Uterus (tissue), 4 donors: ENCODE data around the gene TMEM185B. TPM values are rescaled to one million over a fixed set of nuclear protein-coding genes. Genes with fewer than 3 reads are reported as not detected.
A peak's percentile ranks its signal among the peaks of the same experiment; 100 is the strongest.

Source experiments
- DNase-seq, 2 donors: peaks; one replicate each; pipeline ENCODE4 v3.0.0-alpha.2; 2019 to 2020
- H3K27ac ChIP-seq, 2 donors: fragments of 200-600 bp; sonication (generic); 1 replicate in 1 of 2; 2 replicates in 1 of 2; pipeline ENCODE4 v1.5.1; 2016 to 2018
- H3K27me3 ChIP-seq, 2 donors: fragments of 200-600 bp; sonication (generic); one replicate each; pipeline ENCODE4 v1.5.1; 2018 to 2019; ENCODE audit warnings: control low read depth in 1 of 2
- H3K36me3 ChIP-seq, 2 donors: fragments of 200-600 bp; sonication (generic); one replicate each; pipeline ENCODE4 v1.5.1; 2019; ENCODE audit warnings: control low read depth in 1 of 2
- H3K4me1 ChIP-seq, 2 donors: fragments of 200-600 bp; sonication (generic); one replicate each; pipeline ENCODE4 v1.5.1; 2018 to 2019; ENCODE audit warnings: control low read depth in 1 of 2
- H3K4me3 ChIP-seq, 2 donors: fragments of 200-600 bp; sonication (generic); 1 replicate in 1 of 2; 2 replicates in 1 of 2; pipeline ENCODE4 v1.5.1; 2018 to 2019; ENCODE audit warnings: mild to moderate bottlenecking in 1 of 2
- H3K9me3 ChIP-seq, 2 donors: fragments of 200-600 bp; sonication (generic); one replicate each; pipeline ENCODE4 v1.5.1; 2019; ENCODE audit warnings: control low read depth in 1 of 2
- CTCF ChIP-seq, 4 experiments: fragments of 200-600 bp in 2 of 4; fragments of 450-650 bp in 2 of 4; sonication (generic) in 2 of 4; IDR thresholded peaks; one replicate each; pipeline ENCODE4 v1.5.1; 2016 to 2019; ENCODE audit warnings: antibody characterized with exemption in 4 of 4, mild to moderate bottlenecking in 2 of 4, moderate library complexity in 1 of 4
- POLR2A ChIP-seq, 2 donors: fragments of 450-650 bp; IDR thresholded peaks; one replicate each; pipeline ENCODE4 v1.6.1; 2016; ENCODE audit warnings: antibody characterized with exemption in 2 of 2, mild to moderate bottlenecking in 1 of 2, moderate library complexity in 1 of 2
- intact Hi-C: fragments of 100-400 bp; cut with DNase I; formaldehyde crosslinking; loops from one replicate; pipeline ENCODE4 v1.15.1; 2023; ENCODE audit warnings: low total_unique reads
- total RNA-seq, 4 donors: library from RNA; depleted of rRNA in 3 of 4; stranded (reverse); fragments of >200 nt in 3 of 4; gene quantifications; one replicate each; pipeline versions ENCODE4 v1.1.0 to v1.2.4, GENCODE V29; 2014 to 2023
- donor health status: DM: yes; HTN: yes; CAD: no.

The TMEM185B gene
- total RNA-seq, result 10 to 100 TPM; 11.5 to 34.6 (median 22.0) TPM

- peak within 1 kb of the TSS; percentile 83 to 87 for H3K27ac ChIP-seq
- intact Hi-C loops, result loop anchor here (10.0 kb wide), 1 partner anchor 92 kb away; no protein-coding TSS in a partner anchor
- peak in 2 of 4 experiments; percentile 35 to 39 for TF ChIP-seq CTCF (IDR thresholded peaks at IDR 0.05)
- peak; percentile 38 to 75 for TF ChIP-seq POLR2A (IDR thresholded peaks at IDR 0.05)
- no peaks in the 10 kb centered on the region for H3K27me3 ChIP-seq
- H3K4me3 ChIP-seq, result peak within 1 kb of the TSS; percentile 57 to 58
- H3K36me3 ChIP-seq, result no peaks in the 10 kb centered on the region
- DNase-seq, result peak; percentile 85 to 95
- no peaks in the 10 kb centered on the region for H3K4me1 ChIP-seq
- H3K9me3 ChIP-seq, result no peaks in the 10 kb centered on the region
Measured at GRCh38 chr2:120223034-120223912, at the start of gene TMEM185B. TMEM185B (minus strand) TSS chr2:120223400; CDS start chr2:120222976, 424 bp downstream.

- intact Hi-C loops, result no loop called here
- Histone ChIP-seq H3K4me3 (no peak overlapping the region), H3K4me1 (no peaks in the 10 kb centered on the region), H3K9me3 (no peaks in the 10 kb centered on the region), H3K27me3 (no peaks in the 10 kb centered on the region), H3K36me3 (no peaks in the 10 kb centered on the region), H3K27ac (no peak overlapping the region)
- DNase-seq, result no peak
- TF ChIP-seq CTCF (IDR thresholded peaks at IDR 0.05), result no peak
- no peak for TF ChIP-seq POLR2A (IDR thresholded peaks at IDR 0.05)
Measured at GRCh38 chr2:120271711-120272379, 48.6 kb upstream of the TMEM185B start.

GRCh38 chr2:120269816-120270215 is 46.6 kb upstream of the TMEM185B start:
- H3K27me3 ChIP-seq, result no peaks in the 10 kb centered on the region
- no peak overlapping the region for H3K27ac ChIP-seq
- no peaks in the 10 kb centered on the region for H3K36me3 ChIP-seq
- no peak for TF ChIP-seq CTCF (IDR thresholded peaks at IDR 0.05)
- no peak for TF ChIP-seq POLR2A (IDR thresholded peaks at IDR 0.05)
- DNase-seq, result no peak
- no peak overlapping the region for H3K4me3 ChIP-seq
- H3K9me3 ChIP-seq, result no peaks in the 10 kb centered on the region
- no peaks in the 10 kb centered on the region for H3K4me1 ChIP-seq
- intact Hi-C loops, result no loop called here

GRCh38 chr2:120269076-120269744 is 46.0 kb upstream of the TMEM185B start:
- no peaks in the 10 kb centered on the region for H3K36me3 ChIP-seq
- H3K4me1 ChIP-seq, result no peaks in the 10 kb centered on the region
- no peak overlapping the region for H3K4me3 ChIP-seq
- H3K27ac ChIP-seq, result no peak overlapping the region
- no peaks in the 10 kb centered on the region for H3K27me3 ChIP-seq
- DNase-seq, result no peak
- no peaks in the 10 kb centered on the region for H3K9me3 ChIP-seq
- intact Hi-C loops, result no loop called here
- no peak for TF ChIP-seq POLR2A (IDR thresholded peaks at IDR 0.05)
- TF ChIP-seq CTCF (IDR thresholded peaks at IDR 0.05), result no peak
